Activated T-helper 1 cell treated with anti-CD3 and anti-CD28 coated beads, Interleukin-12 subunit alpha, Interleukin-12 subunit beta, Interleukin-2, Interleukin-4 antibody, amounts not matched to agents 30 ng/mL and 10 ng/mL and 1 ng/mL, durations not matched to agents 14 hours and 24 hours and 36 hours (primary cell): ENCODE results near the gene SAC3D1. TPM values are rescaled to one million over a fixed set of nuclear protein-coding genes. Genes with fewer than 3 reads are reported as not detected.
"Not testable (repeated sequence)": the region's sequence is repeated elsewhere in the genome, so short reads cannot be mapped to it uniquely, and the experiment has no call there.

Experiments
- DNase-seq: peaks from one replicate; pipeline ENCODE4 v3.0.0; 2021; ENCODE audit warnings: low spot score
- H3K27ac Mint-ChIP-seq: one replicate; pipeline ENCODE4 v1.8.0; 2021; ENCODE audit warnings: mild to moderate bottlenecking, mixed read lengths
- H3K27me3 Mint-ChIP-seq: one replicate; pipeline ENCODE4 v1.8.0; 2022; ENCODE audit warnings: mild to moderate bottlenecking, moderate library complexity, mixed read lengths; ENCODE audit not compliant: insufficient read depth
- H3K36me3 Mint-ChIP-seq: one replicate; pipeline ENCODE4 v1.8.0; 2021; ENCODE audit warnings: low read depth, mixed read lengths
- H3K4me1 Mint-ChIP-seq: one replicate; pipeline ENCODE4 v1.8.0; 2021; ENCODE audit warnings: low read depth, mixed read lengths
- H3K4me3 Mint-ChIP-seq: one replicate; pipeline ENCODE4 v1.8.0; 2021; ENCODE audit warnings: mild to moderate bottlenecking, moderate library complexity, mixed read lengths
- H3K9me3 Mint-ChIP-seq: one replicate; pipeline ENCODE4 v1.8.0; 2021; ENCODE audit warnings: mixed read lengths
- intact Hi-C: fragments of 100-400 bp; cut with micrococcal nuclease; formaldehyde crosslinking; loops from one replicate; pipeline ENCODE4 v1.15.1; 2024
- total RNA-seq: library from RNA; stranded (reverse); gene quantifications from 2 replicates; pipeline ENCODE4 v1.2.3, GENCODE V29; 2022

The SAC3D1 gene
- total RNA-seq, 1 donor from 2014 or later: 17.4 TPM

DNA sequence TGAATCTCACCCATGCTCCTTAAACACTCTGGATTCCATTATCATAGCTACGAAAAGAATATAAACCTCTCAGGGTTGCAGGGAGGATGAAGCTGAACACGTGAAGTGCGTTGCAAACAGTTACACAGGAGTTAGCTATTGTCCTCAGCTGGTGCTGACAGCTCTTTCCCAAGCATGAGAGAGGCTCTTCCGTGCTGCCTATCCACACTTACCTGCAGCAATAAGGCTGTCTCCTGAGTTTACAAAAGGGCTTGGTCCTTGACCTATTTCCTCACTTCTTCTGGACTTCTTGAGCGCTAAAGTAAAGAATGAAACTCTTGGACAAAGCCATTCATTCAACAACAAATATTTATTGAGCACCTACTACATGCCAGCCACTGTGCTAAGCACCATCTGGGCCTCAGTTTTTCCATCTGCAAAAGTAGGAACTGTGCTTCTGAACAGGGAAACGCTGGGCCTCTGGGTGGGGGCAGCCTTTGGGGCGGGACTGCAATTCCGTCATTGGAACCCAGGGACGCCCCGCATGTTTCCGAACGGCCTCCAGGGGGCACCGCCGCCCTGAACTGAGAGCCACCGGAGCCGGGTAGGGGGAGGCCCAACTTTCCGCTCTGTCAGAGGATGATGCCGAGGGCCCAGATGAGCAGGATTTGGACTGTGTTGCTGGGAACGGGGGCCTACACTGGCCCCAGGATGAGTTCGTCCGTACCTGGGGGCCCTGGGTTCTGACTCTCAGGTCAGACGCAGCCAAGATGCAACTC, 27.7 kb upstream of the SAC3D1 start:
- peaks cover 8% of the 10 kb centered on the region for H3K36me3 Mint-ChIP-seq
- H3K27ac Mint-ChIP-seq: peak overlapping the region; percentile 99
- intact Hi-C loops: loop anchor here (1.0 to 5.0 kb wide), 7 partner anchors 28 to 249 kb away; partner anchors contain the start of genes CDCA5, MAJIN, POLA2 and PPP2R5B
- peak overlapping the region; percentile 90 for H3K4me3 Mint-ChIP-seq
- DNase-seq: peak; percentile 89
- H3K4me1 Mint-ChIP-seq: peaks cover 22% of the 10 kb centered on the region
- H3K9me3 Mint-ChIP-seq: no peaks in the 10 kb centered on the region
- H3K27me3 Mint-ChIP-seq: peaks cover 2% of the 10 kb centered on the region

GRCh38 chr11:65013888-65014725, 26.9 kb upstream of the SAC3D1 start, which contains the start of gene ARL2:
Gene ARL2, plus strand, starts transcription at chr11:65014160. Its CDS starts 48 bp downstream, at chr11:65014208.
- Mint-ChIP-seq H3K27ac (peak within 1 kb of the TSS; percentile 99), H3K9me3 (no peaks in the 10 kb centered on the region), H3K4me3 (peak within 1 kb of the TSS; percentile 90), H3K27me3 (peaks cover 2% of the 10 kb centered on the region), H3K36me3 (peaks cover 8% of the 10 kb centered on the region), H3K4me1 (peaks cover 22% of the 10 kb centered on the region)
- peak; percentile 83 for DNase-seq
- intact Hi-C loops: loop anchor here (1.0 to 5.0 kb wide), 14 partner anchors 13 to 248 kb away; partner anchors contain the start of genes ATG2A, CDCA5, EHD1 and FAU

DNA sequence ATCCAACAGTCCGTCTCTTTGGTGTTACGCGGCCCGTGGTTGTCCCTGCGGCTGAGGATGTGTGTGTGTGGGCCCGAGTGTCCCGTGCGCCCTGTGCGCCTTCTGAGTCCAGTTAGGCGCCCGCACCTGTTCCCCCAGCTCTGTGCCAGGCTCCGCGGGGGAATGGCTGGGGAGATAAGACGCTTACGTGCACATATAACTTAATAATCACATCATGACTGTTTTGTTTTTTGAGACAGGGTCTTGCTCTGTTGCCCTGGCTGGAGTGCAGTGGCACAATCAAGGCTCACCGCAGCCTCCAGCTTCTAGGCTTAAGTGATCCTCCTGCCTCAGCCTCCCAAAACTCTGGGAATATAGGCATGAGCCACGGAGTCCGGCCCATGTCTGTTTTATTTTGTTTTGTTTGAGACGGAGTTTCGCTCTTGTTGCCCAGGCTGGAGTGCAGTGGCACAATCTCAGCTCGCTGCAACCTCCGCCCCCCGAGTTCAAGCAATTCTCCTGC, 26.2 kb upstream of the SAC3D1 start:
- peaks cover 22% of the 10 kb centered on the region for H3K4me1 Mint-ChIP-seq
- peaks cover 12% of the 10 kb centered on the region for H3K36me3 Mint-ChIP-seq
- no peak for DNase-seq

GRCh38 chr11:65016705-65017104, 24.3 kb upstream of the SAC3D1 start:
- H3K9me3 Mint-ChIP-seq: no peaks in the 10 kb centered on the region
- peaks cover 18% of the 10 kb centered on the region for H3K36me3 Mint-ChIP-seq
- peaks cover 22% of the 10 kb centered on the region for H3K4me1 Mint-ChIP-seq
- no peak for DNase-seq
- peak overlapping the region; percentile 8 for H3K4me3 Mint-ChIP-seq
- H3K27ac Mint-ChIP-seq: no peak overlapping the region
- intact Hi-C loops: no loop called here
- H3K27me3 Mint-ChIP-seq: peaks cover 2% of the 10 kb centered on the region

More for the DNA sequence above, 26.2 kb upstream of the SAC3D1 start:
- intact Hi-C loops: loop anchor here (1.0 to 5.0 kb wide), 9 partner anchors 13 to 248 kb away; partner anchors contain the start of genes ATG2A, EHD1, FAU and MAJIN
- H3K4me3 Mint-ChIP-seq: peak overlapping the region; percentile 88
- peaks cover 2% of the 10 kb centered on the region for H3K27me3 Mint-ChIP-seq
- peak overlapping the region; percentile 95 for H3K27ac Mint-ChIP-seq
- H3K9me3 Mint-ChIP-seq: no peaks in the 10 kb centered on the region

- Mint-ChIP-seq H3K9me3 (no peaks in the 10 kb centered on the region), H3K4me3 (no peak overlapping the region), H3K27ac (no peak overlapping the region), H3K36me3 (peaks cover 24% of the 10 kb centered on the region), H3K4me1 (peaks cover 20% of the 10 kb centered on the region), H3K27me3 (peaks cover 2% of the 10 kb centered on the region)
- intact Hi-C loops: no loop called here
- DNase-seq: no peak
Observed at GRCh38 chr11:65017937-65018336, 23.1 kb upstream of the SAC3D1 start.

- DNase-seq: no peak
- H3K9me3 Mint-ChIP-seq: no peaks in the 10 kb centered on the region
- H3K36me3 Mint-ChIP-seq: peaks cover 24% of the 10 kb centered on the region
- no peak overlapping the region for H3K4me3 Mint-ChIP-seq
- H3K4me1 Mint-ChIP-seq: peaks cover 13% of the 10 kb centered on the region
- no peak overlapping the region for H3K27ac Mint-ChIP-seq
- intact Hi-C loops: no loop called here
- peaks cover 2% of the 10 kb centered on the region for H3K27me3 Mint-ChIP-seq
Observed at GRCh38 chr11:65019824-65020223, 21.2 kb upstream of the SAC3D1 start.

DNA sequence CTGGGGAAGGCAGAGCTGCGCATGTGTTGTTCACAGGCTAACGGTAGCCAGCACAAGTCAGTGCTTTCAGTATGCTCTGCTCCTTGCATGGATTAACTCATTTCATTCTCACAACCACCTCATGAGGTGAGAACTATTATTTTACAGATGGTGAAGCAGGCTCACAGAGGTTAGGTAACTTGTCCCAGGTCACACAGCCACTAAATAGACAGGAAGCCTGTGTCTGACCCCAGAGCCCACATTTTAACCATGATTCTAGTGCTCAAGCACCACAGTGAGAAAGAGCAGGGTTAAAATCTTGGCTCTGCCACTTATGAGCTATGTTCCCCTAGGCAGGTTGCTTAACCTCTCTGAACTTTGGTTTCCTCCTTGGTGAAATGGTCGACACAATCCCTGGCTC, 20.0 kb upstream of the SAC3D1 start:
- H3K36me3 Mint-ChIP-seq: peaks cover 24% of the 10 kb centered on the region
- H3K9me3 Mint-ChIP-seq: no peaks in the 10 kb centered on the region
- H3K4me3 Mint-ChIP-seq: no peak overlapping the region
- no peak for DNase-seq
- H3K27me3 Mint-ChIP-seq: peaks cover 2% of the 10 kb centered on the region
- peaks cover 10% of the 10 kb centered on the region for H3K4me1 Mint-ChIP-seq
- intact Hi-C loops: no loop called here
- no peak overlapping the region for H3K27ac Mint-ChIP-seq

DNA sequence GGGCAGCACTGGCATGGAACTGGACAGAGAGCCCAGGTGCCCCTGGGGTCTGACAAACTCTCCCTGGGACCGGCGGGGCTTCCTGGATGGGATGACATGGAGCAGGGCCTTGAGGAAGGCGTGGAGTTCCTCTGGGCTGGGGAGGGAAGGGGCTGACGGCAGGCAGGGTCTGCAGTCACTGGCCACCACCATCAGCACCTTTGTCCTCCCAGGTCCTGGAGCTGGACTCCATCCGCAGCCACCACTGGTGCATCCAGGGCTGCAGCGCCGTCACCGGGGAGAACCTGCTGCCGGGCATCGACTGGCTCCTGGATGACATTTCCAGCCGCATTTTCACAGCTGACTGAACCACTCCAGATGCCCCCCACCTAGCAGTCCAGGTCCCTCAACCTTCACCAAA, 19.5 kb upstream of the SAC3D1 start:
- Mint-ChIP-seq H3K4me3 (no peak overlapping the region), H3K36me3 (peaks cover 21% of the 10 kb centered on the region), H3K27me3 (peaks cover 2% of the 10 kb centered on the region), H3K4me1 (peaks cover 5% of the 10 kb centered on the region), H3K9me3 (no peaks in the 10 kb centered on the region), H3K27ac (no peak overlapping the region)
- intact Hi-C loops: no loop called here
- DNase-seq: no peak

DNA sequence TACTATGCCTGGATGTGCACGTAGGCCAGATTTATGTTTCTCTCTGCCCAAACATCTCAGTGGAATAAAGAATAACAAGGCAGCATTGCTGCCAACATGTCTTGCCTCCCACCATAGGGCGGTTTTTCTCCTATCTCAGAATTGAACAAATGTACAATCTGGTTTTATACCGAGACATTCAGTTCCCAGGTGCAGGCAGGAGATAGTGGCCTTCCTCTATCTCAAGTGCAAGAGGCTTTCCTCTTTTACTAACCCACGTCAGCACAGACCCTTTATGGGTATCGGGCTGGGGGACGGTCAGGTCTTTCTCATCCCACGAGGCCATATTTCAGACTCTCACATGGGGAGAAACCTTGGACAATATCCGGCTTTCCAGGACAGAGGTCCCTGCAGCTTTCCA, 17.5 kb upstream of the SAC3D1 start:
- H3K27me3 Mint-ChIP-seq: not testable (repeated sequence)

GRCh38 chr11:65026810-65027209, 14.2 kb upstream of the SAC3D1 start:
- H3K27me3 Mint-ChIP-seq: no peaks in the 10 kb centered on the region
- peaks cover 8% of the 10 kb centered on the region for H3K36me3 Mint-ChIP-seq
- no peak for DNase-seq
- H3K4me3 Mint-ChIP-seq: peak overlapping the region; percentile 83
- H3K4me1 Mint-ChIP-seq: peaks cover 23% of the 10 kb centered on the region
- H3K9me3 Mint-ChIP-seq: no peaks in the 10 kb centered on the region
- intact Hi-C loops: loop anchor here (1.0 to 5.0 kb wide), 11 partner anchors 13 to 543 kb away; partner anchors contain the start of genes ARL2, ATG2A, CDCA5 and MEN1
- H3K27ac Mint-ChIP-seq: peak overlapping the region; percentile 83

More for the DNA sequence above, 17.5 kb upstream of the SAC3D1 start:
- H3K4me3 Mint-ChIP-seq, H3K9me3 Mint-ChIP-seq, DNase-seq, H3K27ac Mint-ChIP-seq, intact Hi-C loops: not testable (repeated sequence)
- Mint-ChIP-seq H3K4me1 (peaks cover 16% of the 10 kb centered on the region), H3K36me3 (peaks cover 18% of the 10 kb centered on the region)

DNA sequence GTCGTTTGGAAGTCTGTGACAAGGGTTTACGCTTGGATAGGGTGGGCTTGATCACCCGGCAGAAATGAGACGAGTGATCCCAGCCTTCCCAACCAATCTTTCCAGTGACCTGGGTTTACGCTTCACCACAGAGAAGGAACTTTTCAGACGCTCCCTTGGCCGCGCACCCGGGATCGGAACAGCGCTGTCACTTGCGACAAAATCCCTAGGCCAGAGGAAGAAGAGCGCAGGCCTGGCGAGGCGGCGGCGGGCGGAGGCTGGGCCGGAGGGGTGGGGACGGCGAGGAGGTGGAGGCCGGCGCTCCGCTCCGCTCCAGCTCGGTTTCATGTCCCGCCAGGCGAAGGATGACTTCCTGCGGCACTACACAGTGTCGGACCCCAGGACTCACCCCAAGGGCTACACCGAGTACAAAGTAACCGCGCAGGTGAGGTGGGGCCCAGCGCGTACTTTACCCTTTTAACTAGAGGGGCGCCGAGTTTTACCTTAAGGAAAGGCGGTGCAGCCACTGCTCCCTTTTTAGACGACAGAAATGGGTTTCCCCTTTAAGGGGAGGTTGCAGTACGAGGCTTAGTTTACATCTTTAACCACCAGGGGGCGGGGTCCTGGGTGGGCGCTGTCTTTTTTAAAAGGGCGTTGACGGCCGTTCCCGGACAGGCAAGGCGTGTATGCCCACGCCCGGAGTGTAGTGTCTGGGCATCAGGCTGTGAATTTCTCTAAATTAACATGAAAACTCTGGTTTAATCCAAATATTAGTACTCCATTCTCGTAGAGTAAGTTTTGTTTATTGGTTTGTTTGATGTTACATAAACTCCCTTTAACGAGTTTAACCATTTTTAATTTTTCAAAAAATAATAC, 13.6 kb upstream of the SAC3D1 start, which contains the start of gene SNX15:
Gene SNX15, plus strand, starts transcription at position 227 of the 855 bp plus-strand sequence. Its CDS starts 99 bp downstream, at position 326.
- Mint-ChIP-seq H3K36me3 (peaks cover 3% of the 10 kb centered on the region), H3K4me3 (peak within 1 kb of the TSS; percentile 83), H3K27me3 (no peaks in the 10 kb centered on the region), H3K27ac (peak within 1 kb of the TSS; percentile 83), H3K9me3 (no peaks in the 10 kb centered on the region), H3K4me1 (peaks cover 23% of the 10 kb centered on the region)
- peak; percentile 91 for DNase-seq
- intact Hi-C loops: loop anchor here (1.0 to 5.0 kb wide), 11 partner anchors 13 to 543 kb away; partner anchors contain the start of genes ARL2, ATG2A, CDCA5 and MEN1

DNA sequence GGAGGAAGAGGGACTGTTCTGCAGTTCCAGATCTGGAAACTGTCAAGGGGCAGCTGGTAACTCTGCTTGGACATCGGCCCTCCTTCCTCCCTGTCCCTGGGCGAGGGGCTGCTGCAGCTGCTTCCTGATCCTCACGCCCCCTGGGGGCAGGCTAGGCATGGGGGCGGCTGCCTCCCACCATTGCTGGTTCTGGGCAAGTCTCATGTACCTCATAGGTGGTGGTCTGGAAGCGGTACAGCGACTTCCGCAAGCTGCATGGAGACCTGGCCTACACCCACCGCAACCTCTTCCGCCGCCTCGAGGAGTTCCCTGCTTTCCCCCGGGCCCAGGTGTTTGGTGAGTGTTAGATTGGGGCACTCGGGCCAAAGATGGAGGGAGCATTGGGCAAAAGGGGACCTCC, 8.8 kb upstream of the SAC3D1 start:
- Mint-ChIP-seq H3K27ac (no peak overlapping the region), H3K36me3 (peaks cover 9% of the 10 kb centered on the region), H3K4me3 (no peak overlapping the region), H3K9me3 (no peaks in the 10 kb centered on the region), H3K4me1 (peaks cover 17% of the 10 kb centered on the region), H3K27me3 (no peaks in the 10 kb centered on the region)
- intact Hi-C loops: no loop called here
- no peak for DNase-seq
